Measurements from ENCODE around the gene PHACTR3. TPM values are rescaled to one million over a fixed set of nuclear protein-coding genes. Genes with fewer than 3 reads are reported as not detected.

The PHACTR3 gene
- total and polyA plus RNA-seq, 2 of the 8 experiments (the other 6 are each of a cell fraction or from before 2014, with no cell fraction given) = 0.05 to 0.13 TPM

- H2AFZ ChIP-seq (ENCODE audit: low read length) = no peak overlapping the region
- no peak overlapping the region for H2BK15ac ChIP-seq (ENCODE audit: low read length)
- WGBS, 2 experiments (ENCODE audit: extremely low coverage in 1 of 2, insufficient coverage in 1 of 2, insufficient read length in 1 of 2, insufficient replicate concordance in 2 of 2, low coverage in 1 of 2, low lambda C conversion rate in 2 of 2, missing lambda C conversion rate in 1 of 2) = 69% methylated on average over 3 of the region's 19 CpGs; no CpG with 5 or more reads in 1 of the 2 experiments
- H4K91ac ChIP-seq (replicated peaks; ENCODE audit: insufficient read length, low read length) = no peak overlapping the region
- no peaks in the 10 kb centered on the region; a peak in 1 of 8 replicates for H3K36me3 ChIP-seq (ENCODE audit: control insufficient read depth in 2 of 4, insufficient read depth in 4 of 4, low read length in 3 of 4)
- H2BK5ac ChIP-seq (ENCODE audit: low read depth, low read length) = no peak overlapping the region
- no peak overlapping the region for H3K23ac ChIP-seq (ENCODE audit: insufficient read length)
- FAIRE-seq = no peak
- no peak overlapping the region for H3K18ac ChIP-seq (ENCODE audit: extremely low read depth, low read length)
- no peak overlapping the region for H3K4me3 ChIP-seq (ENCODE audit: extremely low read depth in 1 of 4, insufficient read depth in 2 of 4, low read depth in 3 of 4, low read length in 4 of 4)
- H3K4me2 ChIP-seq (ENCODE audit: insufficient read depth in 1 of 2, low read depth in 2 of 2, low read length in 2 of 2) = no peak overlapping the region
- H2BK20ac ChIP-seq (ENCODE audit: low read length) = no peak overlapping the region
- H2BK12ac ChIP-seq (ENCODE audit: low read depth, low read length) = no peak overlapping the region
- no peak overlapping the region for H4K8ac ChIP-seq (ENCODE audit: extremely low read depth, insufficient read depth, low read length)
- H3K9me3 ChIP-seq (ENCODE audit: insufficient read depth in 2 of 2, low read depth in 1 of 2, low read length in 1 of 2) = peaks cover 89 to 98% of the 10 kb centered on the region in 2 experiments
- H3K27ac ChIP-seq (ENCODE audit: low read depth, low read length) = no peak overlapping the region
- no peak overlapping the region for H3K14ac ChIP-seq (ENCODE audit: insufficient read length)
- H3K4ac ChIP-seq (replicated peaks; ENCODE audit: insufficient read length, low read depth, low read length) = no peak overlapping the region
- no peaks in the 10 kb centered on the region; a peak in 1 of 7 replicates for H3K27me3 ChIP-seq (replicated peaks in 1 of 4; ENCODE audit: control insufficient read depth in 3 of 4, extremely low read depth in 1 of 4, insufficient read depth in 3 of 4, low read length in 3 of 4)
- no peak overlapping the region for H3K9ac ChIP-seq (replicated peaks in 1 of 4; ENCODE audit: extremely low read depth in 1 of 4, low read depth in 3 of 4, low read length in 3 of 4)
- no peak overlapping the region for H2AK5ac ChIP-seq (ENCODE audit: low read depth, low read length)
- H4K20me1 ChIP-seq (replicated peaks in 1 of 2; ENCODE audit: control insufficient read depth in 1 of 2, insufficient read depth in 2 of 2, low read length in 2 of 2) = peaks cover 0 to 1% of the 10 kb centered on the region in 2 experiments
- H3K4me1 ChIP-seq (replicated peaks in 1 of 4; ENCODE audit: control insufficient read depth in 3 of 4, insufficient read depth in 4 of 4, low read length in 3 of 4) = peaks cover 0 to 7% (median 0%) of the 10 kb centered on the region in 4 experiments; a peak in 1 of 7 replicates
- ChIA-PET CTCF (ENCODE audit: partially characterized antibody) (no interaction called here), POLR2A (ENCODE audit: partially characterized antibody) (no interaction called here)
- TF ChIP-seq USF2 (IDR thresholded peaks at IDR 0.05; ENCODE audit: low read length) (no peak), MAFK (IDR thresholded peaks at IDR 0.05; ENCODE audit: low read depth, low read length) (no peak), HDAC6 (IDR thresholded peaks at IDR 0.05; ENCODE audit: low read depth, low read length) (no peak), SAP30 (IDR thresholded peaks at IDR 0.05; ENCODE audit: insufficient read depth, insufficient replicate concordance, low read length) (no peak), RNF2 (IDR thresholded peaks at IDR 0.05; ENCODE audit: borderline replicate concordance, low read depth, low read length, missing control alignments, poor library complexity, severe bottlenecking) (no peak), SIRT6 (IDR thresholded peaks at IDR 0.05; ENCODE audit: low read length) (no peak), CHD1 (IDR thresholded peaks at IDR 0.05; ENCODE audit: low read depth, low read length) (no peak), ZNF274 (IDR thresholded peaks at IDR 0.05; ENCODE audit: borderline replicate concordance, extremely low read depth, low read length) (no peak)
- H3K79me1 ChIP-seq (ENCODE audit: low read depth, low read length) = no peaks in the 10 kb centered on the region
- H3K23me2 ChIP-seq (ENCODE audit: low read depth, low read length) = no peaks in the 10 kb centered on the region
- DNase-seq (ENCODE audit: low read depth in 1 of 2, low spot score in 2 of 2) = no peak
- H2BK120ac ChIP-seq (replicated peaks; ENCODE audit: low read depth, low read length) = no peak overlapping the region
- H4K5ac ChIP-seq (ENCODE audit: insufficient read length, low read depth, low read length) = no peak overlapping the region
- no peak overlapping the region for H3K56ac ChIP-seq (replicated peaks; ENCODE audit: insufficient read length, low read depth, low read length)
- no peaks in the 10 kb centered on the region for H3K79me2 ChIP-seq (ENCODE audit: control insufficient read depth in 1 of 2, insufficient read depth in 2 of 2, low read length in 2 of 2)
Measured at GRCh38 chr20:59821788-59822187, 217.4 kb downstream of the PHACTR3 start.
